A549 (cell line): ENCODE data around the gene SIRT2. TPM values are rescaled to one million over a fixed set of nuclear protein-coding genes. Genes with fewer than 3 reads are reported as not detected.

Source experiments
- BHLHE40 ChIP-seq: IDR thresholded peaks from 2 replicates; pipeline ENCODE4 v1.6.1; 2012; ENCODE audit warnings: low read depth, low read length, inconsistent platforms
- CBX2 ChIP-seq: fragments of 200-600 bp; sonication (generic); IDR thresholded peaks from 2 replicates; pipeline ENCODE4 v1.6.1; 2016; ENCODE audit warnings: low read depth, mild to moderate bottlenecking, borderline replicate concordance
- CHD2 ChIP-seq: fragments of 150-350 bp; IDR thresholded peaks from 2 replicates; pipeline ENCODE4 v1.6.1; 2014; ENCODE audit warnings: low read length; ENCODE audit not compliant: partially characterized antibody
- CHD4 ChIP-seq: fragments of 200-600 bp; sonication (generic); IDR thresholded peaks from 2 replicates; pipeline ENCODE4 v1.6.1; 2016; ENCODE audit warnings: antibody characterized with exemption, mild to moderate bottlenecking, borderline replicate concordance
- EHF ChIP-seq: fragments of 250-450 bp; sonication (Bioruptor Pico); IDR thresholded peaks from 2 replicates; pipeline ENCODE4 v1.5.0; 2020; ENCODE audit warnings: mild to moderate bottlenecking
- EHMT2 ChIP-seq: fragments of 200-600 bp; sonication (generic); IDR thresholded peaks from 2 replicates; pipeline ENCODE4 v1.6.1; 2016; ENCODE audit warnings: antibody characterized with exemption, low read depth, mild to moderate bottlenecking, moderate library complexity
- EP300 ChIP-seq, 2 experiments: fragments of >200 bp; sonication (Bioruptor Twin); formaldehyde crosslinking; IDR thresholded peaks; 2 replicates in 1 of 2; 3 replicates in 1 of 2; pipeline ENCODE4 v1.6.1; 2016 to 2017
- FOSB ChIP-seq: fragments of 250-450 bp; sonication (Bioruptor Pico); IDR thresholded peaks from 2 replicates; pipeline ENCODE4 v1.5.0; 2020; ENCODE audit warnings: mild to moderate bottlenecking, moderate library complexity
- FOSL2 ChIP-seq, 2 experiments: fragments of 450-650 bp in 1 of 2; fragments of >200 bp in 1 of 2; sonication (Bioruptor Twin) in 1 of 2; formaldehyde crosslinking; IDR thresholded peaks; 2 replicates each; pipeline versions ENCODE4 v1.5.0 to v1.6.1; 2016 to 2020; ENCODE audit warnings: mild to moderate bottlenecking in 1 of 2, moderate library complexity in 1 of 2
- FOXS1 ChIP-seq: fragments of 250-450 bp; sonication (Bioruptor Pico); IDR thresholded peaks from 2 replicates; pipeline ENCODE4 v1.5.0; 2020; ENCODE audit warnings: mild to moderate bottlenecking, moderate library complexity
- HDAC2 ChIP-seq: fragments of 200-600 bp; sonication (generic); IDR thresholded peaks from 2 replicates; pipeline ENCODE4 v1.6.1; 2016
- HEYL ChIP-seq: fragments of 250-450 bp; sonication (Bioruptor Pico); IDR thresholded peaks from 2 replicates; pipeline ENCODE4 v1.8.0; 2021; ENCODE audit warnings: mild to moderate bottlenecking, moderate library complexity
- HOXB13 ChIP-seq: fragments of 250-450 bp; sonication (Bioruptor Pico); IDR thresholded peaks from 2 replicates; pipeline ENCODE4 v1.5.0; 2020; ENCODE audit warnings: low read depth, mild to moderate bottlenecking, moderate library complexity
- HOXB5 ChIP-seq: fragments of 250-450 bp; sonication (Bioruptor Pico); IDR thresholded peaks from 2 replicates; pipeline ENCODE4 v1.5.0; 2020; ENCODE audit warnings: mild to moderate bottlenecking, moderate library complexity
- JUNB ChIP-seq: fragments of >200 bp; sonication (Bioruptor Twin); formaldehyde crosslinking; IDR thresholded peaks from 2 replicates; pipeline ENCODE4 v1.6.1; 2016
- KDM1A ChIP-seq: fragments of 200-600 bp; sonication (generic); IDR thresholded peaks from 2 replicates; pipeline ENCODE4 v1.6.1; 2016; ENCODE audit warnings: low read depth, mild to moderate bottlenecking
- KDM5A ChIP-seq: fragments of 200-600 bp; sonication (generic); IDR thresholded peaks from 2 replicates; pipeline ENCODE4 v1.6.1; 2016; ENCODE audit warnings: antibody characterized with exemption, mild to moderate bottlenecking
- PHF8 ChIP-seq: fragments of 200-600 bp; sonication (generic); IDR thresholded peaks from 2 replicates; pipeline ENCODE4 v1.6.1; 2016; ENCODE audit warnings: low read depth, mild to moderate bottlenecking, antibody characterized with exemption, moderate library complexity, borderline replicate concordance
- POLR2A ChIP-seq: IDR thresholded peaks from 2 replicates; pipeline ENCODE4 v1.6.1; 2012; ENCODE audit warnings: mild to moderate bottlenecking, low read length
- RAD21 ChIP-seq, 2 experiments: fragments of >200 bp in 1 of 2; sonication (Bioruptor Twin) in 1 of 2; formaldehyde crosslinking in 1 of 2; IDR thresholded peaks in 1 of 2; conservative IDR thresholded peaks in 1 of 2; 2 replicates in 1 of 2; 3 replicates in 1 of 2; pipeline ENCODE4 v1.6.1; 2012 to 2018; ENCODE audit warnings: inconsistent platforms in 1 of 2
- RCOR1 ChIP-seq: fragments of 150-350 bp; IDR thresholded peaks from 2 replicates; pipeline ENCODE4 v1.6.1; 2014; ENCODE audit warnings: antibody characterized with exemption, low read length, low read depth
- SMC3 ChIP-seq: fragments of >200 bp; sonication (Bioruptor Twin); formaldehyde crosslinking; IDR thresholded peaks from 3 replicates; pipeline ENCODE4 v1.6.1; 2018; ENCODE audit warnings: inconsistent platforms
- TP53 ChIP-seq: fragments of 250-450 bp; sonication (Bioruptor Pico); IDR thresholded peaks from 2 replicates; pipeline ENCODE4 v1.5.0; 2021; ENCODE audit warnings: mild to moderate bottlenecking, moderate library complexity
- ZC3H11A ChIP-seq: fragments of 450-650 bp; IDR thresholded peaks from 2 replicates; pipeline ENCODE4 v1.6.1; 2014; ENCODE audit warnings: antibody characterized with exemption, mild to moderate bottlenecking
- ZNF302 ChIP-seq: fragments of 250-450 bp; sonication (Bioruptor Pico); IDR thresholded peaks from 2 replicates; pipeline ENCODE4 v1.9.0; 2021; ENCODE audit warnings: inconsistent platforms, mild to moderate bottlenecking, moderate library complexity
- polyA plus RNA-seq, 4 experiments: library from polyadenylated mRNA; depleted of rRNA in 3 of 4; stranded (reverse); fragments of >200 nt; fragmentation: RNase III in 1 of 4; extraction: RNeasy Plus Mini Kit Qiagen cat#74134 plus additional on column Dnase treatment in 1 of 4; gene quantifications; 2 replicates in 3 of 4; 3 replicates in 1 of 4; pipeline ENCODE4 v1.2.3, GENCODE V29; 2011 to 2017
- TF ChIP-seq, protein P1 (sequence below): fragments of 150-350 bp; IDR thresholded peaks from 2 replicates; pipeline ENCODE4 v1.6.1; 2014; ENCODE audit warnings: low read depth, mild to moderate bottlenecking, low read length
- TF ChIP-seq, protein P2 (sequence below): fragments of >200 bp; sonication (Bioruptor Twin); formaldehyde crosslinking; IDR thresholded peaks from 2 replicates; pipeline ENCODE4 v1.6.1; 2016
- TF ChIP-seq, protein P3 (sequence below): IDR thresholded peaks from 2 replicates; pipeline ENCODE4 v1.6.1; 2012; ENCODE audit warnings: low read depth, borderline replicate concordance
- TF ChIP-seq, protein P4 (sequence below): fragments of 250-450 bp; sonication (Bioruptor Pico); IDR thresholded peaks from 2 replicates; pipeline ENCODE4 v1.5.0; 2020; ENCODE audit warnings: low read depth, mild to moderate bottlenecking, moderate library complexity
- TF ChIP-seq, protein P5 (sequence below): fragments of 450-650 bp; IDR thresholded peaks from 2 replicates; pipeline ENCODE4 v1.6.1; 2014; ENCODE audit warnings: antibody characterized with exemption
- TF ChIP-seq, protein P6 (sequence below): fragments of 250-450 bp; sonication (Bioruptor Pico); IDR thresholded peaks from 2 replicates; pipeline ENCODE4 v1.5.0; 2021; ENCODE audit warnings: mild to moderate bottlenecking, moderate library complexity, borderline replicate concordance
- TF ChIP-seq, protein P7 (sequence below): IDR thresholded peaks from 2 replicates; pipeline ENCODE4 v1.6.1; 2012

SIRT2 gene
- polyA plus RNA-seq, 2 of the 4 experiments (the other 2 are of a cell fraction) = 28.6 to 30.4 TPM

DNA sequence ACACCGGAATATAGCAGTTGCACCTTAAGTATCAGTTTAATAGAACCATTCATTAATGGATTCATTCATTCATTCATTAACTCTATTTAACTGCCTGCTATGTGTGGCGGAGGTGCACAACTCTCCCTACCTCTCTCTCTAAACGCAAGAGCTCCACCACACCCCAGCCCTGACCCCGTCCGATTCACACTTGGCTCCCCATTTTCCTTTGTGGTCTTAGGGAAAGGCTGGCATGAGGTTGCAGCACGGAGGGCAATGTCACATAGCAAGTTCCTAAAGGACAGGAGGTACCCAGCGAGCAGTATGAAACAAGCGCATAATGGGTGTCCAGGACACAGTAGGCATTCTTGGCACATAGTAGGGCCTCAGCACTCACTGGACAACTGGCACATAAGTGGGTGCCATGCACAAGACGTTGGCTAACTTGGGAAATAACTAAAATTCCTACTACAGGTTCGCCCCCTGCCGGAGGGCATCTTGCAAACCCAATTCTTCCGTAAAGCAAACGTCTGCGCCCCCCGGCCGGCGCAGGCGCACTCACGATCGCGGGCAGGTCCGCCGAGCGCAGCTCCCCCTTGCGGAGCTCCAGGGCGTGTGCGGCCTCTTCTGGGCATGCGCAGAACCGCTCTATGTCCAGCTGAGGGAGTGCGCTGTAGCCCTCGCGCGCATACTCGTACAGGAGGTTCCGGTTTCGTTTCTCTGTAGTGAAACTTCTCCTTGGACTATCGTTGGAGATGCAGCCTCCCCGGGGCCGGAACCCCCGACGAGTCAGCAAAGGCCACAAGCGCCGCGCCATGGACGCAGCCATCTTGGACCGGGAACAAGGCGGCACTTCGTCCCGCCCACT is 30.7 kb upstream of the SIRT2 start, which contains the start of gene SARS2 (continued):
- TF ChIP-seq HDAC2 (no peak), HOXB5 (CRISPR knock-in tag) (peak; percentile 54; the same call in 1 of the 2 replicates), ZC3H11A (no peak), POLR2A (no peak), KDM5A (peak; percentile 83), CHD4 (peak; percentile 67; the same call in 1 of the 2 replicates), BHLHE40 (0 out of 2 replicates have a peak, but pooled peaks have one; percentile 33), KDM1A (no peak), EHMT2 (no peak), FOSL2 (IDR thresholded peaks at IDR 0.05) (no peak), FOSL2 (CRISPR knock-in tag; IDR thresholded peaks at IDR 0.05) (no peak), JUNB (no peak), SMC3 (peak; percentile 99), EP300 (IDR thresholded peaks at IDR 0.05) (no peak), CHD2 (peak; percentile 25), RCOR1 (no peak), HEYL (CRISPR knock-in tag) (no peak), ZNF302 (CRISPR knock-in tag) (no peak), FOXS1 (no peak), PHF8 (peak; percentile 93), CBX2 (no peak), HOXB13 (CRISPR knock-in tag) (no peak), FOSB (no peak), EHF (CRISPR knock-in tag) (no peak), TP53 (CRISPR knock-in tag) (peak; percentile 55; the same call in 1 of the 2 replicates), RAD21 (conservative IDR thresholded peaks at IDR 0.05 in 1 of 2, IDR thresholded peaks at IDR 0.05 in 1 of 2) (peak; percentile 88 to 98)
- TF ChIP-seq, protein P1, sequence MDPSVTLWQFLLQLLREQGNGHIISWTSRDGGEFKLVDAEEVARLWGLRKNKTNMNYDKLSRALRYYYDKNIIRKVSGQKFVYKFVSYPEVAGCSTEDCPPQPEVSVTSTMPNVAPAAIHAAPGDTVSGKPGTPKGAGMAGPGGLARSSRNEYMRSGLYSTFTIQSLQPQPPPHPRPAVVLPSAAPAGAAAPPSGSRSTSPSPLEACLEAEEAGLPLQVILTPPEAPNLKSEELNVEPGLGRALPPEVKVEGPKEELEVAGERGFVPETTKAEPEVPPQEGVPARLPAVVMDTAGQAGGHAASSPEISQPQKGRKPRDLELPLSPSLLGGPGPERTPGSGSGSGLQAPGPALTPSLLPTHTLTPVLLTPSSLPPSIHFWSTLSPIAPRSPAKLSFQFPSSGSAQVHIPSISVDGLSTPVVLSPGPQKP = no peak
- TF ChIP-seq, protein P2, sequence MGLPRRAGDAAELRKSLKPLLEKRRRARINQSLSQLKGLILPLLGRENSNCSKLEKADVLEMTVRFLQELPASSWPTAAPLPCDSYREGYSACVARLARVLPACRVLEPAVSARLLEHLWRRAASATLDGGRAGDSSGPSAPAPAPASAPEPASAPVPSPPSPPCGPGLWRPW = no peak
- TF ChIP-seq, protein P3, sequence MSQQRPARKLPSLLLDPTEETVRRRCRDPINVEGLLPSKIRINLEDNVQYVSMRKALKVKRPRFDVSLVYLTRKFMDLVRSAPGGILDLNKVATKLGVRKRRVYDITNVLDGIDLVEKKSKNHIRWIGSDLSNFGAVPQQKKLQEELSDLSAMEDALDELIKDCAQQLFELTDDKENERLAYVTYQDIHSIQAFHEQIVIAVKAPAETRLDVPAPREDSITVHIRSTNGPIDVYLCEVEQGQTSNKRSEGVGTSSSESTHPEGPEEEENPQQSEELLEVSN = peak; percentile 67; the same call in 1 of the 2 replicates
- TF ChIP-seq, protein P4, sequence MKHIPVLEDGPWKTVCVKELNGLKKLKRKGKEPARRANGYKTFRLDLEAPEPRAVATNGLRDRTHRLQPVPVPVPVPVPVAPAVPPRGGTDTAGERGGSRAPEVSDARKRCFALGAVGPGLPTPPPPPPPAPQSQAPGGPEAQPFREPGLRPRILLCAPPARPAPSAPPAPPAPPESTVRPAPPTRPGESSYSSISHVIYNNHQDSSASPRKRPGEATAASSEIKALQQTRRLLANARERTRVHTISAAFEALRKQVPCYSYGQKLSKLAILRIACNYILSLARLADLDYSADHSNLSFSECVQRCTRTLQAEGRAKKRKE = no peak
- TF ChIP-seq, protein P5, sequence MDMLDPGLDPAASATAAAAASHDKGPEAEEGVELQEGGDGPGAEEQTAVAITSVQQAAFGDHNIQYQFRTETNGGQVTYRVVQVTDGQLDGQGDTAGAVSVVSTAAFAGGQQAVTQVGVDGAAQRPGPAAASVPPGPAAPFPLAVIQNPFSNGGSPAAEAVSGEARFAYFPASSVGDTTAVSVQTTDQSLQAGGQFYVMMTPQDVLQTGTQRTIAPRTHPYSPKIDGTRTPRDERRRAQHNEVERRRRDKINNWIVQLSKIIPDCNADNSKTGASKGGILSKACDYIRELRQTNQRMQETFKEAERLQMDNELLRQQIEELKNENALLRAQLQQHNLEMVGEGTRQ = no peak
- TF ChIP-seq, protein P6, sequence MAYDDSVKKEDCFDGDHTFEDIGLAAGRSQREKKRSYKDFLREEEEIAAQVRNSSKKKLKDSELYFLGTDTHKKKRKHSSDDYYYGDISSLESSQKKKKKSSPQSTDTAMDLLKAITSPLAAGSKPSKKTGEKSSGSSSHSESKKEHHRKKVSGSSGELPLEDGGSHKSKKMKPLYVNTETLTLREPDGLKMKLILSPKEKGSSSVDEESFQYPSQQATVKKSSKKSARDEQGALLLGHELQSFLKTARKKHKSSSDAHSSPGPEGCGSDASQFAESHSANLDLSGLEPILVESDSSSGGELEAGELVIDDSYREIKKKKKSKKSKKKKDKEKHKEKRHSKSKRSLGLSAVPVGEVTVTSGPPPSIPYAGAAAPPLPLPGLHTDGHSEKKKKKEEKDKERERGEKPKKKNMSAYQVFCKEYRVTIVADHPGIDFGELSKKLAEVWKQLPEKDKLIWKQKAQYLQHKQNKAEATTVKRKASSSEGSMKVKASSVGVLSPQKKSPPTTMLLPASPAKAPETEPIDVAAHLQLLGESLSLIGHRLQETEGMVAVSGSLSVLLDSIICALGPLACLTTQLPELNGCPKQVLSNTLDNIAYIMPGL (CRISPR knock-in tag) = no peak; the same call in 1 of the 2 replicates
- TF ChIP-seq, protein P7, sequence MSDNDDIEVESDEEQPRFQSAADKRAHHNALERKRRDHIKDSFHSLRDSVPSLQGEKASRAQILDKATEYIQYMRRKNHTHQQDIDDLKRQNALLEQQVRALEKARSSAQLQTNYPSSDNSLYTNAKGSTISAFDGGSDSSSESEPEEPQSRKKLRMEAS = peak; percentile 61; the same call in 1 of the 2 replicates
